NB4 (cell line): Measurements from ENCODE around the gene MVB12A.

Source experiments
- DNase-seq: peaks from one replicate; pipeline ENCODE4 v3.0.0; 2010; ENCODE audit warnings: low read depth
- H3K4me3 ChIP-seq: one replicate; pipeline ENCODE4 v1.5.1; 2011; ENCODE audit warnings: mild to moderate bottlenecking, low read depth, low read length, moderate library complexity
- MAX ChIP-seq: IDR thresholded peaks from 2 replicates; pipeline ENCODE4 v1.6.1; 2011; ENCODE audit warnings: low read depth, low read length
- MYC ChIP-seq: IDR thresholded peaks from 2 replicates; pipeline ENCODE4 v1.6.1; 2011; ENCODE audit warnings: low read depth, low read length
- POLR2A ChIP-seq: IDR thresholded peaks from 2 replicates; pipeline ENCODE4 v1.6.1; 2011; ENCODE audit warnings: mild to moderate bottlenecking; ENCODE audit not compliant: insufficient read length; ENCODE audit errors: extremely low read depth
- TF ChIP-seq, protein P1 (sequence below): IDR thresholded peaks from one replicate; pipeline ENCODE4 v1.5.1; 2012; ENCODE audit warnings: low read depth, low read length

Gene MVB12A

DNA sequence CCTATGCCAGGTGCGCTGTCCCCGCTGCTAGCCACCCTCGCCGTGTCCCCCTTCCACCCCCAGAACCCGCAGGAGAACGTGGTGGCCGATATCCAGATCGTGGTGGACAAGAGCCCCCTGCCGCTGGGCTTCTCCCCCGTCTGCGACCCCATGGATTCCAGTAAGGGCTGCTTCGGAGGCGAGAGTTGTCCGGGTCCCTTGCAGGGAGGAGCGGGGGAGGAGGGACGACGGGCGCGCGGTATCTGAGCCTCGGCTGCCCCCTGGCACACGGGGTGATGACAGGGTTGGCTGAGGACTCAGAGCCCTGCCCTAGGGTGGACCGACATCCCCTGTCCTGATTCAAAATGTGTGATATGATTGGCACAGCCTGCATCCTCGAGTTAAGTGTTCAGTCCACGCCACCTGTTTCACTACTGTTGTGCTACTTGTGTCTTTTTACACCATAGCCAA, 653 bp downstream of the MVB12A start:
- DNase-seq = peak; percentile 61
- peak overlapping the region; percentile 76 for H3K4me3 ChIP-seq
- TF ChIP-seq MAX (no peak), MYC (no peak), POLR2A (no peak)
- TF ChIP-seq, protein P1, sequence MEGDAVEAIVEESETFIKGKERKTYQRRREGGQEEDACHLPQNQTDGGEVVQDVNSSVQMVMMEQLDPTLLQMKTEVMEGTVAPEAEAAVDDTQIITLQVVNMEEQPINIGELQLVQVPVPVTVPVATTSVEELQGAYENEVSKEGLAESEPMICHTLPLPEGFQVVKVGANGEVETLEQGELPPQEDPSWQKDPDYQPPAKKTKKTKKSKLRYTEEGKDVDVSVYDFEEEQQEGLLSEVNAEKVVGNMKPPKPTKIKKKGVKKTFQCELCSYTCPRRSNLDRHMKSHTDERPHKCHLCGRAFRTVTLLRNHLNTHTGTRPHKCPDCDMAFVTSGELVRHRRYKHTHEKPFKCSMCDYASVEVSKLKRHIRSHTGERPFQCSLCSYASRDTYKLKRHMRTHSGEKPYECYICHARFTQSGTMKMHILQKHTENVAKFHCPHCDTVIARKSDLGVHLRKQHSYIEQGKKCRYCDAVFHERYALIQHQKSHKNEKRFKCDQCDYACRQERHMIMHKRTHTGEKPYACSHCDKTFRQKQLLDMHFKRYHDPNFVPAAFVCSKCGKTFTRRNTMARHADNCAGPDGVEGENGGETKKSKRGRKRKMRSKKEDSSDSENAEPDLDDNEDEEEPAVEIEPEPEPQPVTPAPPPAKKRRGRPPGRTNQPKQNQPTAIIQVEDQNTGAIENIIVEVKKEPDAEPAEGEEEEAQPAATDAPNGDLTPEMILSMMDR = no peak

DNA sequence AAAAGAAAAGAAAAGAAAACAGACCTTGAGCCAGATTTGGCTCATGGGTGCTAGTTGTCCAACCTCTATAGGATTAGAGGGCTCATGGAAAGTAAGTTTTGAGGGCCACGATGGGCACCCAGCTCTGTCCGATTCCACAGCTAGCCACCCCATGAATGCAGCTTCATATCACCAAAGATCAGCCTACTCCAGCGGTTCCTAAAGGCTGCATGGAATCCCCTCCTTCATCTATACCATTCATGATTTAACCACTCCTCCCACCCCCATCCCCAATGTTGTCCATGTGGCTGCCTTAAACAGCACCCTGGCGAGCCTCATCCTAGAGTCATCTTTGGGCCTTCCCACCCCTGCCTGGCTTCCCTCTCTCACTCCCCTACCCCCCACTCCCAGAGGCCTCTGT, 2.1 kb downstream of the MVB12A start:
- no peak for TF ChIP-seq MAX
- no peak for TF ChIP-seq MYC
- no peak for TF ChIP-seq POLR2A
- TF ChIP-seq, protein P1 = no peak
- no peak for DNase-seq
- H3K4me3 ChIP-seq = no peak overlapping the region

- H3K4me3 ChIP-seq = no peak overlapping the region
- TF ChIP-seq MYC = no peak
- TF ChIP-seq MAX = no peak
- no peak for TF ChIP-seq POLR2A
- TF ChIP-seq, protein P1 = no peak
- no peak for DNase-seq
These were observed 3.8 kb downstream of the MVB12A start for GRCh38 chr19:17423429-17424208.

GRCh38 chr19:17424743-17425365, 5.0 kb downstream of the MVB12A start:
- no peak overlapping the region for H3K4me3 ChIP-seq
- DNase-seq = peak; percentile 59
- TF ChIP-seq, protein P1 = no peak
- no peak for TF ChIP-seq MYC
- no peak for TF ChIP-seq POLR2A
- TF ChIP-seq MAX = no peak

DNA sequence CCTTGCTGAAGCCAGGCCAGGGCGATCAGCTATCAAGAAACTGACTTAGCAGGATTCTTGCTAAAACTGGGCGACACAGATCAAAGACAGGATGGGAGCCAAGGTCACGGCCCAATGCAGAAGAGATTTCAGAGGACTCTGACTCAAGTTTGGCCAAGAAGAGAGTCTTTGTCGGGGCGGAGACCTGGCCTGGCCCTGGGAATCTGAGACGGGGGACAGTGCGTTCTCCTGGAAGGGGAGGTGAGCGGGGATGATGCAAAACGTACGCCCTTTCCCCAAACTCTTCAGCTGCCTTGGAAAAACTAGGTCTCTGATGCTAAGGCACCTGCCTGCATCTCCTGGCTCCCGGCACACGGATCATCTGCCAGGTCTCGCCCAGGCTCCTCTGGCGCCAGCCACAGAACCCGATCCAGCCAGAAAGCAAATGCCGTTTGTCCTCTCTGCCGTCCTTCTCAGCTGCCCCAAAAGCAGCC, 9.8 kb downstream of the MVB12A start:
- TF ChIP-seq MYC (no peak), MAX (no peak), POLR2A (no peak)
- TF ChIP-seq, protein P1 = no peak
- no peak overlapping the region for H3K4me3 ChIP-seq

More for the DNA sequence above, 9.8 kb downstream of the MVB12A start:
- DNase-seq = no peak
